GM12873 (cell line): ENCODE results near the gene CACHD1.

Experiments used
- TF ChIP-seq, protein P1 (sequence below): IDR thresholded peaks from 2 replicates; pipeline ENCODE4 v1.5.1; 2012; ENCODE audit warnings: low read depth, mild to moderate bottlenecking, moderate library complexity, low read length, control low read depth; ENCODE audit not compliant: insufficient read depth; ENCODE audit errors: missing control alignments

Gene CACHD1

DNA sequence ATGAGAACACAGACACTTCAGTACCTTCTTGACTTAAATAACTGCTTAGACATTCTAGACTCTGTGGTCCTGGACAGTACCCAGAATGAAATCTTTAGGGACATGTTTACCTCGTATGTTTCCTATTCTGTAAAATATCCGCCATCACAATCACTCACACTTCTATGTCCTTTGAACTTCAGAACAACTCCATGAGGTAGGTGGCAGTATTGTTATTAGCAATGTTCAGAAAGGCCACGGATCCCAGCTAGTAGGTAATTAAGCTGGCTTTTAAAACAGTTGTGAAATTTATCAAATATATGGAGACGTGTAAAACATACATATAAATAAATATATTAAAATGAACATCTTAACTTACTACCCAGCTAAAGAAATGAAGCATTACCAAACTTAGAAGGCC, 83.4 kb downstream of the CACHD1 start:
- TF ChIP-seq, protein P1, sequence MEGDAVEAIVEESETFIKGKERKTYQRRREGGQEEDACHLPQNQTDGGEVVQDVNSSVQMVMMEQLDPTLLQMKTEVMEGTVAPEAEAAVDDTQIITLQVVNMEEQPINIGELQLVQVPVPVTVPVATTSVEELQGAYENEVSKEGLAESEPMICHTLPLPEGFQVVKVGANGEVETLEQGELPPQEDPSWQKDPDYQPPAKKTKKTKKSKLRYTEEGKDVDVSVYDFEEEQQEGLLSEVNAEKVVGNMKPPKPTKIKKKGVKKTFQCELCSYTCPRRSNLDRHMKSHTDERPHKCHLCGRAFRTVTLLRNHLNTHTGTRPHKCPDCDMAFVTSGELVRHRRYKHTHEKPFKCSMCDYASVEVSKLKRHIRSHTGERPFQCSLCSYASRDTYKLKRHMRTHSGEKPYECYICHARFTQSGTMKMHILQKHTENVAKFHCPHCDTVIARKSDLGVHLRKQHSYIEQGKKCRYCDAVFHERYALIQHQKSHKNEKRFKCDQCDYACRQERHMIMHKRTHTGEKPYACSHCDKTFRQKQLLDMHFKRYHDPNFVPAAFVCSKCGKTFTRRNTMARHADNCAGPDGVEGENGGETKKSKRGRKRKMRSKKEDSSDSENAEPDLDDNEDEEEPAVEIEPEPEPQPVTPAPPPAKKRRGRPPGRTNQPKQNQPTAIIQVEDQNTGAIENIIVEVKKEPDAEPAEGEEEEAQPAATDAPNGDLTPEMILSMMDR, result no peak

DNA sequence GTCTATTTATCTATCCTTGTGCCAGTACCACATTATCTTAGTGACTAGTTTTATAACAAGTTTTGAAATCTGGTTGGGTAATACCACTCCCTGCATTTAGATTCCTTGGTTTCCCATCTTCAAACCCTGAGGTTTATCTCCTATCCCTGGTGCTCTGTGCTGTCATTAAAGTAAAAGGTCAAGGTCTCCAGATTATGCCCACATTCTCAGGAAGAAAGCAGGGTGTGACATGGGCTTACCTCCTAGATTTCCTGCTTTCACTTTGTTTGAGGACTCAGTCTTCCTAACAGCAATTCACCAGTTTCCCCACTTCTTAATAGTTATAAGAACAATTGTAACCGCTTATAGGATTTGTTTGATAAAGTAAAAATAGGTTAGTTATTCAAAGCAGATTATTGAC, 86.0 kb downstream of the CACHD1 start:
- TF ChIP-seq, protein P1, result no peak

DNA sequence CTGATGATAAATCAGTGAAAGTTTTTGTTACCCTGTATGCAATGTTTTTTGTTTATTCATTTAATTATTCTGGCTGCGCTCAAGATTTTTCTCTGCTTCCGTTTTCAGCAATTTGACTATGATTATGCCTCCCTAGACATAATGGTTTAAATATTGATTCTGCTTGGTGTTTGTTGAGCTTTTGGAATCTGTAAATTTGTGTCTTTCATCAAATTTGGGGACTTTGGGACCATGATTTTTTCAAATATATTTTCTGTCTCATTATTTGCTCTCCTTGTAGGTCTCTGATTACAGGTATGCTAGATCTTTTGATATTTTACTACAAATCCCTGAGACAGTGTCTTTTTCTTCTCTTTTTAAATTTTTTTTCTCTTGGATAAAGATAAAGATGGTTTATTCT, 92.1 kb downstream of the CACHD1 start:
- TF ChIP-seq, protein P1, result no peak

DNA sequence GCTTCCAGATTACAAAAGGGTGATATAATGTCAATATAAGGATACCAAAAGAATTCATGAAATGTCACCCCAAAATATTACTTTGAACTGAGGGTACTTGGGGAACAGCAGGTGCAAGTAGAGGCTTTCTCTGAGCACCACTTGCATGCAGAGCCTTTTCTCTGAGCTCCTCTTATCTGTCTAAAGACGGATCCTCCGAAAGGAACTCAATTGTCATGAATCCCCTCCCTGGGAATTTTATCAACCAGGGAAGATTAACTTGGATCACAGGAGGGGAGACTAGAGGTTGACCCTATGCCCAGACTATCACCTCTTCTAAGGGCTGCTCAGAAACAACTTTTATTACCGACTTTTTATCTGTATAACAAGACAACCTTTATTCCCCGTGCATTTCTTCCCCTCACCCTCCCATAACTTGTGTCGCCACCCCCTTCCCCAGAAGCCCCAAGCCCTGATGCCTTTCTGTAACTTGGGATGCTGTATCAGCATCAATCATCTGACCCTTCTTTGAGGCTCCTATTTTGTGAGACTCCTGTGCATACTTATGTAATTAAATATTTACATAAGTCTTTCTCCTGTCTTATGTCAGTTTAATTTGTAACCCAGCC, 94.1 kb downstream of the CACHD1 start:
- TF ChIP-seq, protein P1, result no peak

DNA sequence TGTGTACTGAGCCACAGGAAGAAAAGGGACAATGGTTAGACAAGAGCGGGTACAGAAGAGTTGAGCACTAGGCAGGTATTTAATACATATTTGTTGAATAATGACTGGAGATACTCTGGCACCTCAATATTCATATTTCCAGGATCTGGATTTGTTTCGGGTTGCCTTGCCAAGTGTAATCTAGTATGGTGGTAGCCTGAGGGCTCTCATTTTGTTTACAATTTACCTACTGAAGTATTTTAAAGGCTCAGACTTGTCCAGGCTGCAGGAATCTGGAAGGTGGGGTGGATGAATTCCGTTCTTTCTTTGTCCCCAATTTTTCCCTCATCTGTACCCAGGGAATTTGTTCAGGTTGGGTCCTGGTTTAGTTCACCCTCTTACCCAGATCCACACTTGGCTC, 95.0 kb downstream of the CACHD1 start:
- TF ChIP-seq, protein P1, result no peak

DNA sequence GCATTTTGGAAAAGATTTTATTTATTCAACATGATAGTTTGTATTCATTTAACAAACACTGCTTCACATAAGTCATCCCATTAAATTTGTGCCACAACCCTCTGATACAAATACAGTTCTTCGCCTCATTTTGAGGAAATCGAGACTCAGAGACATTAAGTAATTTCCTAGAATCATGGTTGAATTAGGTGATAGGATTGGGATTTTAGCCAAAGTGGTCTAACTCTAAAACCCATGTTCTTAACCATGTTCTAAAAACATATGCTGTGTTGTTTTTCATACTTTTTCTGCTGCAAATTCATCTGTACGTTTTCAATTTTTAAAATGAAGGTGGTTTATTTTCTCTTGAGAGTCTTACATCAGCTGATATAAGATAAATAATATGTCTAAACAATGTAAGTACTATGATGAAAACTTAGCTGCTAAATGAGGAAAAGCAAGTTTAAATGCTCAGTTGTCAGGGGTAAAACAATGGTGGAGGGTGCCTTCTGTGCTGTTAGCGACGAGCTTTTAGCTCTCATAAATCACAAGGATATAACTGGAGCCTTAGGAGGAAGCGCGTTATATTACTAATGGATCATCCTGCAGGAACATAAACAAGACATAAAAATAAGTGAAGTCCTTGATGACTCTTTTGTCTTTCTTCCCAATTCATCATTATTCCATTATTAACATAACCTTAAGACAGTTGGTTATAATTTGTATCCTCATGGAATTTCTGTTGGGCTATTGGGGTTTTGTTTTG, 97.7 kb downstream of the CACHD1 start:
- TF ChIP-seq, protein P1, result no peak

DNA sequence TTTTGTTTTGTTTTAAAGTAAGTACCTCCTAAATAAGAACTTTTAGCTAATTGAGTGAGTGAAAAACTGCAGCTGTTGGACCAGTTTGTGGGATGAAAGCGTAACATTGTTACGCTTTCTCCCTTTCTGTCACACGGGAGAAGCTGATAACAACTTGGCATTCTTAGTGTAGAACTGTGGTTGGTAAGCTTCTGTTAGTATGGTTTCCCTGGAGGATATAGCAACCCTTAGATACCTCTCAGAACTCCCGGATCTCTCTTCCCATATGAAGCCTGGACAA, 98.2 kb downstream of the CACHD1 start:
- TF ChIP-seq, protein P1, result no peak

DNA sequence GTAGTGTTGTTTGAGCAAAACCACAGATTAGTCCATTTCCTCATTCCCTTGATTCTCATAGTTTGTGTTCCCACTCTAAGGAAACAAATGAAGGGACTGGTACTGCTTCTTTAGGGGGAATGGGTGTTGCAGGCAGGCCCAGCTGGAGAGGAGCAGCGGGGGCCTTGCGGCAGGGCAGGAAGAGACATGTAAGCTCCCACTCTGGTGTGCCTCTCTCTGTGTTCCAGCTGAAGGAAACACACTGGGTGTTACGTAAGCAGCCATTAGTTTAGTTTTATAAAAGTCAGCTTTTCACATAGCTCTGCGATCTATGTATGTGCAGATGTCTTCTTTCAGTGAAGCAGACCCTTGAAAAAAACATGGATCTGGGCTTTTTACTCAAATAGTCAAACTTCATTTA, 99.5 kb downstream of the CACHD1 start:
- TF ChIP-seq, protein P1, result no peak
